Astrocyte (in vitro differentiated cells and primary cell): ENCODE data around the gene CFAP157.

Experiments
- EZH2 ChIP-seq: IDR thresholded peaks from 2 replicates; pipeline ENCODE4 v1.6.1; 2012; ENCODE audit warnings: mild to moderate bottlenecking, low read length, inconsistent platforms; ENCODE audit not compliant: insufficient read depth
- TF ChIP-seq, protein P1 (sequence below): IDR thresholded peaks from 2 replicates; pipeline ENCODE4 v1.5.1; 2011; ENCODE audit warnings: low read depth, mild to moderate bottlenecking, inconsistent platforms, low read length, moderate library complexity; ENCODE audit not compliant: insufficient read depth

DNA sequence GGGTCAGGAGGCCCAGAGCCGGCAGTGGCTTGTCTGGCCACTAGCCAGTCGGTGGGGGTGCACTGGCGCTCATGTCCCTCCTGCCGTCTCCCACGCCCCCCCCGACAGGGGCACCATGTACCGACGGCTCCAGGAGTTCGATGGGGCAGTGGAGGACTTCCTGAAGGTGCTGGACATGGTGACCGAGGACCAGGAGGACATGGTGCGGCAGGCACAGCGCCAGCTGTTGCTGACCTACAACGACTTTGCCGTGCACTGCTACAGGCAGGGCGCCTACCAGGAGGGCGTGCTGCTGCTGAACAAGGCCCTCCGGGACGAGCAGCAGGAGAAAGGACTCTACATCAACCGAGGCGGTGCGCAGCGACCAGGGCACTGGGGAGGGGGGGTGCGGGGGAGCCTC lies 17.2 kb downstream of the CFAP157 start:
- TF ChIP-seq, protein P1, sequence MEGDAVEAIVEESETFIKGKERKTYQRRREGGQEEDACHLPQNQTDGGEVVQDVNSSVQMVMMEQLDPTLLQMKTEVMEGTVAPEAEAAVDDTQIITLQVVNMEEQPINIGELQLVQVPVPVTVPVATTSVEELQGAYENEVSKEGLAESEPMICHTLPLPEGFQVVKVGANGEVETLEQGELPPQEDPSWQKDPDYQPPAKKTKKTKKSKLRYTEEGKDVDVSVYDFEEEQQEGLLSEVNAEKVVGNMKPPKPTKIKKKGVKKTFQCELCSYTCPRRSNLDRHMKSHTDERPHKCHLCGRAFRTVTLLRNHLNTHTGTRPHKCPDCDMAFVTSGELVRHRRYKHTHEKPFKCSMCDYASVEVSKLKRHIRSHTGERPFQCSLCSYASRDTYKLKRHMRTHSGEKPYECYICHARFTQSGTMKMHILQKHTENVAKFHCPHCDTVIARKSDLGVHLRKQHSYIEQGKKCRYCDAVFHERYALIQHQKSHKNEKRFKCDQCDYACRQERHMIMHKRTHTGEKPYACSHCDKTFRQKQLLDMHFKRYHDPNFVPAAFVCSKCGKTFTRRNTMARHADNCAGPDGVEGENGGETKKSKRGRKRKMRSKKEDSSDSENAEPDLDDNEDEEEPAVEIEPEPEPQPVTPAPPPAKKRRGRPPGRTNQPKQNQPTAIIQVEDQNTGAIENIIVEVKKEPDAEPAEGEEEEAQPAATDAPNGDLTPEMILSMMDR: no peak
- no peak for TF ChIP-seq EZH2
